Measurements from ENCODE around the gene CD22.
"Not testable (repeated sequence)": the region's sequence is repeated elsewhere in the genome, so short reads cannot be mapped to it uniquely, and the experiment has no call there.

Gene CD22

DNA sequence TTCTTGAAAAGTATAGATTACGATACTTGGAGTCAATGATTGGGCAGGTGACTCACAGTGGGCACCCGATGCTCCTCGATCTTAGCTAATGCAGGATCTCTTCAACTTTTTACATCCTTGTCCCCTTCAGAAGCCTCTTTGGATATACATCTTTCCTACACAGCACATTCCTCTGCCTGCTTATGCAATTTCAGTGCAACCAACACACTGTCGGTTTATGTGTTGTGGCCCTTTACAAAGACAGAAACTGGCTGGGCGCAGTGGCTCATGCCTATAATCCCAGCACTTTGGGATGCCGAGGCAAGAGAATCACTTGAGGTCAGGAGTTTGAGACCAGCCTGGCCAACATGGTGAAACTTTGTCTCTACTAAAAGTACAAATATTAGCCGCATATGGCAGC, 44.5 kb downstream of the CD22 start:
- H3K27me3 ChIP-seq (ENCODE audit: low read length) = no peaks in the 10 kb centered on the region
- H3K36me3 ChIP-seq (ENCODE audit: low read length) = no peaks in the 10 kb centered on the region
- TF ChIP-seq CTCF (IDR thresholded peaks at IDR 0.05; ENCODE audit: insufficient read depth, low read length, poor library complexity, severe bottlenecking) (no peak), EZH2phosphoT487 (conservative IDR thresholded peaks at IDR 0.05; ENCODE audit: low read length) (no peak)
- H4K20me1 ChIP-seq (ENCODE audit: low read depth, low read length) = no peaks in the 10 kb centered on the region
- H2AFZ ChIP-seq (ENCODE audit: low read depth, low read length, severe bottlenecking) = no peak overlapping the region
- no peak overlapping the region for H3K4me2 ChIP-seq (ENCODE audit: low read depth, low read length, poor library complexity, severe bottlenecking)
- no peak overlapping the region for H3K4me3 ChIP-seq (ENCODE audit: insufficient read depth, low read length, poor library complexity, severe bottlenecking)
- no peak overlapping the region for H3K9ac ChIP-seq (ENCODE audit: low read length)
- H3K9me2 ChIP-seq (replicated peaks; ENCODE audit: insufficient read depth, low read length) = no peaks in the 10 kb centered on the region
- no peaks in the 10 kb centered on the region for H3K79me2 ChIP-seq (ENCODE audit: insufficient read depth, low read length)
- no peaks in the 10 kb centered on the region for H3F3A ChIP-seq (ENCODE audit: insufficient read depth)
- H3K9me3 ChIP-seq (ENCODE audit: insufficient read depth, low read length) = no peaks in the 10 kb centered on the region
- H3K27ac ChIP-seq (ENCODE audit: low read depth, low read length) = no peak overlapping the region

DNA sequence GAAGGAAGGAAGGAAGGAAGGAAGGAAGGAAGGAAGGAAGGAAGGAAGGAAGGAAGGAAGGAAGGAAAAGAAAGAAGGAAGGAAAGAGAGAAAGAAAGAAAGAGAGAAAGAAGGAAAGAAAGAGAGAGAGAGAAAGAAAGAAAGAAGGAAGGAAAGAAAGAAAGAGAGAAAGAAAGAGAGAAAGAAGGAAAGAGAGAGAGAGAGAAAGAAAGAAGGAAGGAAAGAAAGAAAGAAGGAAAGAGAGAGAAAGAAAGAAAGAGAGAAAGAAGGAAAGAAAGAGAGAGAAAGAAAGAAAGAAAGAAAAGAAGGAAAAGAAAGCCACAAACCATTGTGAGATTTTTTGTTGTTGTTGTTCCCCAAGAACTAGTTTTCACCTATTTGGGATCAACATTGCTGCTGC, 45.0 kb downstream of the CD22 start:
- not testable (repeated sequence) for H3K79me2 ChIP-seq (ENCODE audit: insufficient read depth, low read length); H2AFZ ChIP-seq (ENCODE audit: low read depth, low read length, severe bottlenecking); H3K9me2 ChIP-seq (replicated peaks; ENCODE audit: insufficient read depth, low read length); H3K9me3 ChIP-seq (ENCODE audit: insufficient read depth, low read length); H4K20me1 ChIP-seq (ENCODE audit: low read depth, low read length); H3K4me2 ChIP-seq (ENCODE audit: low read depth, low read length, poor library complexity, severe bottlenecking); H3K27ac ChIP-seq (ENCODE audit: low read depth, low read length); H3K27me3 ChIP-seq (ENCODE audit: low read length); H3K9ac ChIP-seq (ENCODE audit: low read length); H3K36me3 ChIP-seq (ENCODE audit: low read length); H3F3A ChIP-seq (ENCODE audit: insufficient read depth); H3K4me3 ChIP-seq (ENCODE audit: insufficient read depth, low read length, poor library complexity, severe bottlenecking)

GRCh38 chr19:35375505-35376307, 46.7 kb downstream of the CD22 start:
- Histone ChIP-seq H3K79me2 (ENCODE audit: insufficient read depth, low read length) (no peaks in the 10 kb centered on the region), H3K27me3 (ENCODE audit: low read length) (no peaks in the 10 kb centered on the region), H3K9ac (ENCODE audit: low read length) (no peak overlapping the region), H3K9me3 (ENCODE audit: insufficient read depth, low read length) (no peaks in the 10 kb centered on the region), H3K27ac (ENCODE audit: low read depth, low read length) (no peak overlapping the region), H2AFZ (ENCODE audit: low read depth, low read length, severe bottlenecking) (no peak overlapping the region), H3K4me3 (ENCODE audit: insufficient read depth, low read length, poor library complexity, severe bottlenecking) (no peak overlapping the region), H3F3A (ENCODE audit: insufficient read depth) (no peaks in the 10 kb centered on the region), H4K20me1 (ENCODE audit: low read depth, low read length) (no peaks in the 10 kb centered on the region), H3K4me2 (ENCODE audit: low read depth, low read length, poor library complexity, severe bottlenecking) (no peak overlapping the region), H3K9me2 (replicated peaks; ENCODE audit: insufficient read depth, low read length) (no peaks in the 10 kb centered on the region), H3K36me3 (ENCODE audit: low read length) (no peaks in the 10 kb centered on the region)
- TF ChIP-seq EZH2phosphoT487 (conservative IDR thresholded peaks at IDR 0.05; ENCODE audit: low read length) (no peak), CTCF (IDR thresholded peaks at IDR 0.05; ENCODE audit: insufficient read depth, low read length, poor library complexity, severe bottlenecking) (no peak)

DNA sequence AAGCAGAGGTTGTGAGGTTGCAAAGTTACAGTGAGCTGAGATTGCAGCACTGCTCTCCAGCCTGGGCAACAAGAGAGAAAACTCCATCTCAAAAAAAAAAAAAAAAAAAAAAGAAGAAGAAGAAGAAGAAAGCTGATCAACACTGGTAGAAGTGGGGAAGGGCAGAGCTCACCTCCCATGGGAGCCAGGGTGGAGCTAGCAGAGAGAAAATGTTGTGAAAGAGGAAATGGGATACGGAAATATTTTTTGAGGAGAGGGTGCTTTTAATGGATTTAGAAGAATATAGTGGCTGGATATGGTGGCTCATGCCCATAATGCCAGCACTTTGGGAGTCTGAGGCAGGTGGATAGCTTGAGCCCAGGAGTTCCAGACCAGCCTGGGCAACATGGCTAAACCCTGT, 48.7 kb downstream of the CD22 start:
- no peaks in the 10 kb centered on the region for H3F3A ChIP-seq (ENCODE audit: insufficient read depth)
- no peak for TF ChIP-seq CTCF (IDR thresholded peaks at IDR 0.05; ENCODE audit: insufficient read depth, low read length, poor library complexity, severe bottlenecking)
- no peak for TF ChIP-seq EZH2phosphoT487 (conservative IDR thresholded peaks at IDR 0.05; ENCODE audit: low read length)
- H3K79me2 ChIP-seq (ENCODE audit: insufficient read depth, low read length) = no peaks in the 10 kb centered on the region
- no peaks in the 10 kb centered on the region for H3K9me2 ChIP-seq (replicated peaks; ENCODE audit: insufficient read depth, low read length)
- no peak overlapping the region for H3K27ac ChIP-seq (ENCODE audit: low read depth, low read length)
- no peak overlapping the region for H2AFZ ChIP-seq (ENCODE audit: low read depth, low read length, severe bottlenecking)
- no peak overlapping the region for H3K9ac ChIP-seq (ENCODE audit: low read length)
- no peaks in the 10 kb centered on the region for H4K20me1 ChIP-seq (ENCODE audit: low read depth, low read length)
- H3K4me3 ChIP-seq (ENCODE audit: insufficient read depth, low read length, poor library complexity, severe bottlenecking) = no peak overlapping the region
- H3K36me3 ChIP-seq (ENCODE audit: low read length) = no peaks in the 10 kb centered on the region
- no peak overlapping the region for H3K4me2 ChIP-seq (ENCODE audit: low read depth, low read length, poor library complexity, severe bottlenecking)
- no peaks in the 10 kb centered on the region for H3K9me3 ChIP-seq (ENCODE audit: insufficient read depth, low read length)
- no peaks in the 10 kb centered on the region for H3K27me3 ChIP-seq (ENCODE audit: low read length)

Measured in SU-DHL-6 (cell line).